GM10248 (cell line): Measurements from ENCODE around the gene ORC5.

ENCODE experiments used
- CTCF ChIA-PET: fragments of 300-600 bp; sonication (Branson Sonifier 250); formaldehyde crosslinking; extraction: SDS; loops from one replicate; lab custom pipeline; 2021; ENCODE audit warnings: antibody characterized with exemption; lab: Yijun Ruan, JAX
- POLR2A ChIA-PET: fragments of 350-650 bp; sonication (Branson Sonifier 250); formaldehyde crosslinking; extraction: SDS; loops from one replicate; lab custom pipeline; 2020; ENCODE audit warnings: antibody characterized with exemption; lab: Yijun Ruan, JAX
- DNase-seq: peaks from one replicate; pipeline ENCODE4 v3.0.0; 2012; ENCODE audit errors: extremely low spot score
- CTCF ChIP-seq: IDR thresholded peaks from 2 replicates; pipeline ENCODE4 v1.5.1; 2012; ENCODE audit warnings: mild to moderate bottlenecking, low read depth; ENCODE audit errors: extremely low read depth, missing control alignments, control extremely low read depth

Gene ORC5

GRCh38 chr7:104091242-104091641 is 116.6 kb downstream of the ORC5 start:
- ChIA-PET CTCF (interaction anchor here (0.9 kb wide), 1 partner anchor 8 kb away, joined by 4 read pairs; no protein-coding TSS in a partner anchor), POLR2A (no interaction called here)
- no peak for TF ChIP-seq CTCF
- no peak for DNase-seq

DNA sequence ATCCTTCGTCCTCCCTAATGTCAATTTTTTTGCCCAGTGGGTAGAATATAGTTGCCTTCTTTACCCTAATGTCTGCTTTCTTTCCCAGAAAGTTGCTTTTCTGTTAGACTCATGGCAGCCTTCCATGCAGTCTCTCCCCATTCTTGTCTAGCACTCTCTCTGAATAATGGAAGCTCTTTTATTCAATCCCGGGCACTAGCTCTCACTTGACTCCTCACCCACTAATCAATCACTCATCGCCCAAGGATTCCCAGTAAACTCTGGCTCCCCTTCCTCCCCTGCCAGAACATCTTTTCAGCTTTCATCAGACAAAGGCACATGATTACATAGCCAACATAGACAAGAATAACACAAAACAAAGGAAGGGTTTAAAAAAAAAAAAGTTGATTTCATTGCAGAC is 118.2 kb downstream of the ORC5 start:
- DNase-seq = no peak
- TF ChIP-seq CTCF = no peak
- ChIA-PET CTCF (interaction anchor here (1.1 kb wide), 1 partner anchor 34 kb away, joined by 3 read pairs; no protein-coding TSS in a partner anchor), POLR2A (no interaction called here)

DNA sequence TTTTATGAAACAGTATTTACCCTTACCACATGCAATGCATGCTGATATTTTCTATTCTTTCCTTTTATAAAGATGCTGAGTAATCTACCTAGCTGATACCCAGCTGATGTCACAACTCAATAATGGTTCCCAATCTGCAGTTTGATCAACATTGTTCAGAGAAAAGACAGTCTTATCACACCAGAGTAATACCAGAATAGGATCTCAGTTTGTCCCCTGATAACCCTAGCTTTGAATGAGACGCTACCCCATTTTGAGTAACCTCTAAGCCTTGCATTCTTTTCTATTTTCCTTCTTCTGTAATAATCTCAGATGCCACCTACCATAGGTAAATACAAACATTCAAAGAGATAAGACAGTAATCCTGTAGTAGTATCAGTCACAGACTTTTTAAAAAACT is 118.8 kb downstream of the ORC5 start:
- CTCF ChIA-PET = interaction anchor here (1.1 kb wide), 1 partner anchor 34 kb away, joined by 3 read pairs; no protein-coding TSS in a partner anchor
- TF ChIP-seq CTCF = no peak
- DNase-seq = no peak
- POLR2A ChIA-PET = no interaction called here
